ENCODE data around the gene TLK1.
"Not testable (repeated sequence)": the region's sequence is repeated elsewhere in the genome, so short reads cannot be mapped to it uniquely, and the experiment has no call there.

GRCh38 chr2:171162522-171163197, 2.0 kb upstream of the TLK1 start:
- not testable (repeated sequence) for TF ChIP-seq CTCF (conservative IDR thresholded peaks at IDR 0.05 in 1 of 2, IDR thresholded peaks at IDR 0.05 in 1 of 2; ENCODE audit: low read depth in 1 of 2, low read length in 2 of 2); EZH2 (IDR thresholded peaks at IDR 0.05; ENCODE audit: low read length, missing control alignments)

All from fibroblast of lung (primary cell).